K562 (cell line): ENCODE results near the gene GDPD2. TPM values are rescaled to one million over a fixed set of nuclear protein-coding genes. Genes with fewer than 3 reads are reported as not detected.

Experiments
- ATAC-seq: fragments of 200-7000 bp; cut with Tn5 transposase; 3 replicates; pipeline ENCODE4 v1.9.1; 2020; ENCODE audit warnings: moderate library complexity
- BruUV-seq: library from RNA; stranded (reverse); fragments of 400-500 nt; replicated peaks from 2 replicates; lab custom pipeline; 2021; lab: Mats Ljungman, UMichigan
- CTCF ChIA-PET: fragments of 300-600 bp; formaldehyde crosslinking; extraction: SDS; loops from one replicate; lab custom pipeline; 2021; ENCODE audit warnings: low intra/inter-chr PET ratio; lab: Yijun Ruan, JAX
- POLR2A ChIA-PET: fragments of 300-600, 350-650 bp; sonication (Branson Sonifier 250); formaldehyde crosslinking; extraction: SDS; loops from one replicate; lab custom pipeline; 2021; ENCODE audit warnings: antibody characterized with exemption, inconsistent platforms; lab: Yijun Ruan, JAX
- DNase-seq, 4 experiments: peaks; one replicate each; pipeline versions ENCODE4 v3.0.0 to v3.0.0-alpha.2; 2011 to 2018; ENCODE audit warnings: low spot score in 3 of 4, mixed read lengths in 3 of 4; ENCODE audit errors: extremely low read depth in 1 of 4
- FAIRE-seq: peaks from 2 replicates; lab custom pipeline; 2011; peaks lifted over from hg19 to GRCh38; lab: Jason Lieb, UNC
- H2AFZ ChIP-seq: 2 replicates; pipeline ENCODE4 v1.6.0; 2011; ENCODE audit warnings: low read depth, low read length, control low read depth, inconsistent platforms
- H3K27ac ChIP-seq: fragments of 200-600 bp; 3 replicates; pipeline ENCODE4 v1.8.0; 2011; ENCODE audit warnings: low read depth, mild to moderate bottlenecking, control low read depth, inconsistent platforms, low read length, moderate library complexity, mixed read lengths; ENCODE audit errors: extremely low read depth
- H3K27me3 ChIP-seq, 2 experiments: fragments of 300-600 bp in 1 of 2; 2 replicates in 1 of 2; 3 replicates in 1 of 2; pipeline versions ENCODE4 v1.6.0 to v1.8.0; 2011; ENCODE audit warnings: inconsistent platforms in 2 of 2, low read length in 2 of 2, mild to moderate bottlenecking in 1 of 2, mixed read lengths in 1 of 2, moderate library complexity in 1 of 2; ENCODE audit not compliant: control insufficient read depth in 2 of 2, insufficient read depth in 2 of 2
- H3K36me3 ChIP-seq: fragments of 300-600 bp; 3 replicates; pipeline ENCODE4 v1.8.0; 2011; ENCODE audit warnings: mild to moderate bottlenecking, low read length, inconsistent platforms; ENCODE audit not compliant: control insufficient read depth, insufficient read depth
- H3K4me1 ChIP-seq, 2 experiments: fragments of 200-600 bp in 1 of 2; replicated peaks in 1 of 2; 2 replicates in 1 of 2; 3 replicates in 1 of 2; pipeline versions ENCODE4 v1.5.1 to v1.8.0; 2011; ENCODE audit warnings: inconsistent platforms in 2 of 2, low read length in 2 of 2, mild to moderate bottlenecking in 1 of 2, mixed read lengths in 1 of 2, moderate library complexity in 1 of 2; ENCODE audit not compliant: control insufficient read depth in 2 of 2, insufficient read depth in 2 of 2
- H3K4me2 ChIP-seq: 2 replicates; pipeline ENCODE4 v1.6.1; 2011; ENCODE audit warnings: low read length, control low read depth, inconsistent platforms, mixed read lengths; ENCODE audit not compliant: insufficient read depth
- H3K4me3 ChIP-seq: fragments of 200-600 bp; sonication (generic), shearing (Covaris generic); 2 replicates; pipeline ENCODE4 v1.5.1; 2016; ENCODE audit warnings: control low read depth, inconsistent platforms
- H3K79me2 ChIP-seq: fragments of 200-600 bp; 3 replicates; pipeline ENCODE4 v1.8.0; 2011; ENCODE audit warnings: low read length, inconsistent platforms; ENCODE audit not compliant: control insufficient read depth, insufficient read depth
- H3K9ac ChIP-seq, 2 experiments: 2 replicates each; pipeline versions ENCODE4 v1.6.0 to v1.6.1; 2011; ENCODE audit warnings: low read depth in 2 of 2, low read length in 2 of 2, control low read depth in 1 of 2, inconsistent platforms in 1 of 2, mild to moderate bottlenecking in 1 of 2, mixed read lengths in 1 of 2; ENCODE audit not compliant: insufficient read depth in 1 of 2
- H3K9me1 ChIP-seq: one replicate; pipeline ENCODE4 v1.6.0; 2011; ENCODE audit warnings: inconsistent platforms, mild to moderate bottlenecking, low read length, moderate library complexity; ENCODE audit not compliant: control insufficient read depth, insufficient read depth
- H3K9me3 ChIP-seq: replicated peaks from 2 replicates; pipeline ENCODE4 v1.5.1; 2011; ENCODE audit warnings: low read depth, low read length, inconsistent platforms; ENCODE audit not compliant: control insufficient read depth, insufficient read depth
- H4K20me1 ChIP-seq: replicated peaks from 2 replicates; pipeline ENCODE4 v1.6.1; 2011; ENCODE audit warnings: low read length, inconsistent platforms, mixed read lengths; ENCODE audit not compliant: control insufficient read depth, insufficient read depth
- PCBP2 ChIP-seq: fragments of 200-400 bp; formaldehyde crosslinking; IDR thresholded peaks from 2 replicates; pipeline ENCODE4 v1.6.1; 2018; ENCODE audit warnings: low read length, low read depth, mild to moderate bottlenecking, moderate library complexity; ENCODE audit not compliant: poor library complexity, severe bottlenecking
- POLR2A ChIP-seq: fragments of 450-650 bp; conservative IDR thresholded peaks from 2 replicates; pipeline ENCODE4 v1.6.1; 2016
- POLR2G ChIP-seq: fragments of 200-400 bp; formaldehyde crosslinking; IDR thresholded peaks from 2 replicates; pipeline ENCODE4 v1.6.1; 2017; ENCODE audit warnings: low read depth, mild to moderate bottlenecking, antibody characterized with exemption, low read length, moderate library complexity
- RBBP5 ChIP-seq: fragments of 200-600 bp; sonication (generic); IDR thresholded peaks from 2 replicates; pipeline ENCODE4 v1.6.1; 2012; ENCODE audit warnings: borderline replicate concordance, mild to moderate bottlenecking, low read length, control low read depth, inconsistent platforms; ENCODE audit not compliant: insufficient read depth, poor library complexity, severe bottlenecking
- RBFOX2 ChIP-seq: fragments of 200-400 bp; formaldehyde crosslinking; IDR thresholded peaks from 2 replicates; pipeline ENCODE4 v1.6.1; 2017; ENCODE audit warnings: low read depth, mild to moderate bottlenecking, low read length, moderate library complexity
- ZFX ChIP-seq: sonication (generic); formaldehyde crosslinking; IDR thresholded peaks from 2 replicates; pipeline ENCODE4 v1.8.0; 2022; ENCODE audit warnings: mild to moderate bottlenecking, missing genetic modification reagents, moderate library complexity
- WGBS: fragments of 100-300 bp; shearing (Covaris generic); methylation state at CpG from one replicate; pipeline ENCODE4 v1.1.6; 2016; ENCODE audit warnings: low coverage, mixed read lengths; ENCODE audit not compliant: insufficient coverage; ENCODE audit errors: missing lambda C conversion rate; 5-methylcytosine and 5-hydroxymethylcytosine counted together
- in situ Hi-C: fragments of 300-500 bp; cut with MboI; formaldehyde crosslinking; loops from 4 replicates; pipeline ENCODE4 v1.15.0; 2018; ENCODE audit warnings: inconsistent platforms, mixed read lengths
- intact Hi-C: fragments of 100-400 bp; cut with micrococcal nuclease; formaldehyde crosslinking; loops from 2 replicates; pipeline ENCODE4 v1.14.2; 2022
- polyA plus RNA-seq, 8 experiments: library from polyadenylated mRNA; depleted of rRNA in 4 of 8; stranded (reverse) in 5 of 8; unstranded in 3 of 8; fragments of >200 nt; fragmentation: Nextera tagmentation in 2 of 8; fragmentation: Illumina TruSeq in 1 of 8; extraction: Ambion mirVana in 2 of 8; extraction: Trizol in 1 of 8; gene quantifications; 2 replicates each; pipeline versions ENCODE4 v1.2.1 to v1.2.3, GENCODE V29; 2011 to 2014; ENCODE audit warnings: inconsistent platforms in 1 of 8, missing spikeins in 1 of 8
- total RNA-seq, 7 experiments: library from RNA; depleted of rRNA in 6 of 7; stranded (reverse); fragments of >200 nt in 6 of 7; fragmentation: Illumina TruSeq in 2 of 7; extraction: Trizol in 2 of 7; gene quantifications; 2 replicates each; pipeline versions ENCODE4 v1.2.1 to v1.2.3, GENCODE V29; 2011 to 2021; ENCODE audit warnings: low replicate concordance in 1 of 7
- TF ChIP-seq, protein P1 (sequence below): fragments of 450-650 bp; IDR thresholded peaks from 2 replicates; pipeline ENCODE4 v1.6.1; 2017; ENCODE audit warnings: antibody characterized with exemption, mild to moderate bottlenecking

GDPD2 gene
- total and polyA plus RNA-seq, 9 of the 15 experiments (the other 6 are each of a cell fraction or from before 2014, with no cell fraction given), result not detected

DNA sequence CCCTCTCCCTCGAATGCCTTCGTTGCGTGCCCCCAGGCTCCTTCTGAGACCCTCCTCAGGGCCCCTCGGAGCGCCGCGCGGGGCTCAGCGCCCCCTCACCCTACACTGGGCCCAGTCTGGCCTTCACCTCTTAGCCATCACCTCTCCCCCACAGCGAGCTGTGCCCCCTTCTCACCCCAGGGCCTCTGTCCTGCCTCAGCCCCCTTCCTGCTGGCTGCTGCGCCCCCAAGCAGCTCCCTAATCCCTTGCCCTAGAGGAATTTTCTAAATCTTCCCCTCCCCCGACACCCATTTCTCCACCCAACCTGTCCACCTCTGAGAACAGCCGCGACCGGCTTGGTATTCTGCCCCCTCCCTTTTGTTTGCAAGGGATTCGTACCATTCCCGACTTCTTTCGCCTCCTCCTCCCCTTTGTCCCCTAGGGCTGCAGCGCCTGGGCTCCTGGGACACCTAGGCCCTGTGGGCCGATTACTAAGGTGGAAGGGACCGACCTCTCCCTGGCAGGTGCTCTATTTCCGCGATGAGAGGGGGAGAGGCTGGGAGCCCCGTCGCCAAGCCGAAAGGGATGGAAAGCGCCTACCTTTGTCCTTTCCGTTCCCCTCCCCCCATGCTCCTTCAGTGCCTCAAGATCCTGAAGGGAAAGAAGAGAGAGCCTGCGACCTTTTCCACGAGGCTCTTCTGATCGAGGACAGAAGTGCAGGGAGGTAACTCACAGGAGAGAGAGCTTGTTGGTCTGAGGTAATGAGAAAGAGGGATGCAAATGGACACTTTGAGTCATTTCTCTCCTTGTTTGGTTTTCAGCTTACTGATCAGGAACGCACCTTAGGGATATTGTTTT lies 32.5 kb downstream of the GDPD2 start:
- no peak for FAIRE-seq
- peaks cover 0 to 9% of the 10 kb centered on the region in 2 experiments; a peak in 1 of 5 replicates for H3K27me3 ChIP-seq
- H3K4me2 ChIP-seq, result peak overlapping the region; percentile 70
- H3K4me3 ChIP-seq, result peak overlapping the region; percentile 50
- no peaks in the 10 kb centered on the region for H3K36me3 ChIP-seq
- intact Hi-C loops (loop anchor here (2.0 to 10.0 kb wide), 2 partner anchors 211 to 509 kb away; no protein-coding TSS in a partner anchor), in situ Hi-C loops (loop anchor here (10.0 kb wide), 1 partner anchor 209 kb away; no protein-coding TSS in a partner anchor)
- POLR2A ChIA-PET, result interaction anchor here (0.6 to 1.1 kb wide), 2 partner anchors 18 to 683 kb away, joined by 3 to 4 read pairs; no protein-coding TSS in a partner anchor
- DNase-seq, result no peak
- no TSS peak for BruUV-seq
- no peaks in the 10 kb centered on the region for H3K9me1 ChIP-seq
- CTCF ChIA-PET, result no interaction called here
- 3% methylated on average over 12 of the region's 32 CpGs for WGBS
- H3K9me3 ChIP-seq, result no peaks in the 10 kb centered on the region
- TF ChIP-seq, protein P1, sequence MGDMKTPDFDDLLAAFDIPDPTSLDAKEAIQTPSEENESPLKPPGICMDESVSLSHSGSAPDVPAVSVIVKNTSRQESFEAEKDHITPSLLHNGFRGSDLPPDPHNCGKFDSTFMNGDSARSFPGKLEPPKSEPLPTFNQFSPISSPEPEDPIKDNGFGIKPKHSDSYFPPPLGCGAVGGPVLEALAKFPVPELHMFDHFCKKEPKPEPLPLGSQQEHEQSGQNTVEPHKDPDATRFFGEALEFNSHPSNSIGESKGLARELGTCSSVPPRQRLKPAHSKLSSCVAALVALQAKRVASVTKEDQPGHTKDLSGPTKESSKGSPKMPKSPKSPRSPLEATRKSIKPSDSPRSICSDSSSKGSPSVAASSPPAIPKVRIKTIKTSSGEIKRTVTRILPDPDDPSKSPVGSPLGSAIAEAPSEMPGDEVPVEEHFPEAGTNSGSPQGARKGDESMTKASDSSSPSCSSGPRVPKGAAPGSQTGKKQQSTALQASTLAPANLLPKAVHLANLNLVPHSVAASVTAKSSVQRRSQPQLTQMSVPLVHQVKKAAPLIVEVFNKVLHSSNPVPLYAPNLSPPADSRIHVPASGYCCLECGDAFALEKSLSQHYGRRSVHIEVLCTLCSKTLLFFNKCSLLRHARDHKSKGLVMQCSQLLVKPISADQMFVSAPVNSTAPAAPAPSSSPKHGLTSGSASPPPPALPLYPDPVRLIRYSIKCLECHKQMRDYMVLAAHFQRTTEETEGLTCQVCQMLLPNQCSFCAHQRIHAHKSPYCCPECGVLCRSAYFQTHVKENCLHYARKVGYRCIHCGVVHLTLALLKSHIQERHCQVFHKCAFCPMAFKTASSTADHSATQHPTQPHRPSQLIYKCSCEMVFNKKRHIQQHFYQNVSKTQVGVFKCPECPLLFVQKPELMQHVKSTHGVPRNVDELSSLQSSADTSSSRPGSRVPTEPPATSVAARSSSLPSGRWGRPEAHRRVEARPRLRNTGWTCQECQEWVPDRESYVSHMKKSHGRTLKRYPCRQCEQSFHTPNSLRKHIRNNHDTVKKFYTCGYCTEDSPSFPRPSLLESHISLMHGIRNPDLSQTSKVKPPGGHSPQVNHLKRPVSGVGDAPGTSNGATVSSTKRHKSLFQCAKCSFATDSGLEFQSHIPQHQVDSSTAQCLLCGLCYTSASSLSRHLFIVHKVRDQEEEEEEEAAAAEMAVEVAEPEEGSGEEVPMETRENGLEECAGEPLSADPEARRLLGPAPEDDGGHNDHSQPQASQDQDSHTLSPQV, result no peak
- TF ChIP-seq ZFX (CRISPR knock-in tag), result peak; percentile 31; the same call in 1 of the 2 replicates
- TF ChIP-seq PCBP2, result no peak
- TF ChIP-seq RBBP5, result peak; percentile 19
- 0 out of 2 replicates have a peak, but pooled peaks have one; percentile 5 for TF ChIP-seq POLR2A
- TF ChIP-seq POLR2G, result peak; percentile 11; the same call in 1 of the 2 replicates
- peak; percentile 22; the same call in 1 of the 2 replicates for TF ChIP-seq RBFOX2
- peak; percentile 7 for ATAC-seq
- peaks cover 0 to 23% of the 10 kb centered on the region in 2 experiments; a peak in 4 of 5 replicates for H3K4me1 ChIP-seq
- H3K27ac ChIP-seq, result peak overlapping the region; percentile 62
- H3K9ac ChIP-seq, result peak overlapping the region; percentile 57 to 86
- peaks cover 3% of the 10 kb centered on the region; the same call in 2 of the 3 replicates for H3K79me2 ChIP-seq
- 0 out of 2 replicates have a peak, but pooled peaks cover 9% of the 10 kb centered on the region for H4K20me1 ChIP-seq
- H2AFZ ChIP-seq, result peak overlapping the region; percentile 66
